GM21528 (cell line): Measurements from ENCODE around the gene SYT1.

ENCODE experiments used
- ATAC-seq: cut with Tn5 transposase; IDR thresholded peaks from one replicate; pipeline ENCODE4 v1.9.1; 2021; ENCODE audit warnings: mild to moderate bottlenecking, moderate library complexity; ENCODE audit not compliant: unreplicated experiment, low FRiP score

Gene SYT1

DNA sequence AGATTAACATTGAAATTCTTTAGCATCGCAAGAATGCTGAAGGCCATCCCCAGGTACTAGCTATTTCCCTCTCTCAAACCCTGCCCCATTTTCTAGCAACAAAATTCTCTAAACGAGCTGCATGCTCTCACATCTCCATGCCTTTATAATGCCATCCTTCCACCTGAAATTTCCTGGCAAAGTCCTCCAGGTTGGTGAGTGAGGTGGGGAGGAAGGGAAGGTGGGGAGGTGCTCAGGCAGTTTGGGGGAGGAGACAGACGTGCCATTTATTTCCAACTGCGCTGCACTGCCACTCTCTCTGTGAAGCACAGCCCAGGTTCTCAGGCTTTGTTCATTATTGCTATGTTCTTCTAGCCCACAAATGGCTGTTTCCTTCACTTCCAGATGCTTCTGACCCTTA lies 617.7 kb downstream of the SYT1 start:
- no peak for ATAC-seq

DNA sequence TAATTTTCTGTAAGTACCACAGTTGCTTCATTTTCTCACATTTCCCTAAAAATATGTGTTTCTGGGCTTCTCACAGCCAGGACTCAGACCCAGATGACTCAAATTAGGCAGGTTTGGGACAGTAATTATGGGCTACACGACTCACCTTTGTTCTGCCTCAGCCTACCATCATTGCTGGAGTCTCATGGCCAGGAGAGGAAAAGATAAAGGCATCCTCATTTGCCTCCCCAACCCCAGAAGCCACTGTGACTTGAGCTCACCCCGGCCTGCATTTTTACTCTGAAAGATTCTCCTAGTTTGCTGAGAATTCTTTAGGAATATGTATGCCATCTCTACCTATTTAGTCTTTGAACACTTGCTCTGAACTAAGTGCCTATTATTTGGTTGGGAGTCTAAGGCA lies 618.3 kb downstream of the SYT1 start:
- no peak for ATAC-seq

DNA sequence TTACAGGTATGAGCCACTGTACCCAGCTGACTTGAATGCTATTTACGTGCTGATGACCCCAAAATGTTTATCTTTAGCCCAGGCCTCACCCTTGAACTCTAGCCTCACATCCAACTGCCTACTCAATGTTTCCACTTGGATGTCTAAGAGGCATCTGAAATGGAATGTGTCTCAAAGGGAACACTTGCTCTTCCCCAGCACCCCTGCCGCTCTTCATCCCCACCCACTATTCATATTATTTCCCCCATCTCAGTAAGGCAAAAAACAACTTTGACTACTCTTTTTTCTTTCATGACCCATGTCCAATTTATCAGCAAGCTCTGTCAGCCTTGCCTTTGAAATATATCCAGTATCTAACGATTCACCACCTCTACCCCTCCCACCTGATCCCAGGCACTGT lies 621.6 kb downstream of the SYT1 start:
- no peak for ATAC-seq

DNA sequence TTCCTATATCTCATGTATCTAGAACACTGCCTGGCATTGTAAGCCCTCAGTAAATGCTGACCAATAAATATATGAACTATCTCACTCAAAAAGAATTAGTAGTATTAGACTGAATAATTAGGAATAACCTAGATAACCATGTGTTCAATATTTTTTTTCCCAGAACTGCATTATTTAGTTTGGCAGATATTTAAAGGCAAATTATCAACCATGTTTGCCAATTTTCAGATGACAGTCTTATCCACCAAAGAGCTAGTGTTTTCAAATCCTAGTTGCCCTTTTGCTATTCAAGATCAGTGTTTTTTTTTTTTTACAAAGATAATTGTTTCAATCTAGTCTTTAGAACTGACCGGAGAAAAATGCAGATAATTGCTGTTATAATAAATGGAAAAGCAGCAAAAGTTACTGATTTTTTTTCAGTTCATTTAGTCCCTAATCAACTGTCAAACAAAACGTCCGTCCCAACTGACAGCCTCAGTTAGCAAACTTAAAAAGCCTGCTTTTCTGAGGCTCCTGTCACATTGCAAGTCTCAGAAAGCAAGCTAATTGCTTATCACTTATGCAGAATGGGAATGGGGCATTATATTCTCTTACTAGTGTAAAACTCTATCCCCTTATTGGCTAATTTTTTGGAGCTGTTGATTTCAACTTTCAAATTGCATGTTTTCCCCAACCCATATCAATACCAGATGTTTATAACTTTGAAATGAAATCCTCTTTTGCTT lies 623.0 kb downstream of the SYT1 start:
- ATAC-seq, result no peak
